Colon (tissue), 2 donors: ENCODE data around the gene INSL4.
A peak's percentile ranks its signal among the peaks of the same experiment; 100 is the strongest.

ENCODE experiments used
- FAIRE-seq: peaks from 2 replicates; lab custom pipeline; 2012; peaks lifted over from hg19 to GRCh38; lab: Jason Lieb, UNC
- donor health status: control.
- donor health status: control.

The INSL4 gene

GRCh38 chr9:5231212-5231611, at the start of gene INSL4:
Gene INSL4, plus strand, starts transcription at chr9:5231419. Its CDS starts 105 bp downstream, at chr9:5231524.
- no peak for FAIRE-seq

DNA sequence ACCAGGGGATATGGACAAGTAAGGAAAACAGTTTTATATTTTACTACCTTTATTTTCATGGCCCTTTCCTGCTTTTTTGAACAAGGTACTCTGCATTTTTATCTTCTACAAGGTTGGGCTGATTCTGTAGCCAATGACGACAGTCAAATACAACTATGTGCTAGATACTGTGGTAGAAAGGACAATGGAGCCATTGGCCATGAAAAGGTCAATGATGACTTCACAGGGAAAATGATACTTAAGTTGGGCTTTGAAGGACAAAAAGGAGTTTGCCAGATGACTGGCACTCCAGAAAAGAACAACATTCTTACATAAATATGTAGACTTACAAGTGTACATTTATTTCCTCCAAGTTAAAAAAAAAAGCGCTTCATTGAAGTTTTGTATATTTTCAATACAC, 46.4 kb upstream of the INSL4 start:
- FAIRE-seq: no peak

- FAIRE-seq: no peak
These were observed 45.9 kb upstream of the INSL4 start, which contains the start of gene INSL6 for GRCh38 chr9:5185220-5185840. Gene INSL6, minus strand, starts transcription at chr9:5185639. Its CDS starts 37 bp downstream, at chr9:5185602.

- peak; percentile 31 for FAIRE-seq
These were observed 44.6 kb upstream of the INSL4 start for GRCh38 chr9:5186416-5187169.

GRCh38 chr9:5188060-5188984, 42.9 kb upstream of the INSL4 start:
- no peak for FAIRE-seq

- no peak for FAIRE-seq
These were observed 39.2 kb upstream of the INSL4 start for GRCh38 chr9:5191985-5192384.

DNA sequence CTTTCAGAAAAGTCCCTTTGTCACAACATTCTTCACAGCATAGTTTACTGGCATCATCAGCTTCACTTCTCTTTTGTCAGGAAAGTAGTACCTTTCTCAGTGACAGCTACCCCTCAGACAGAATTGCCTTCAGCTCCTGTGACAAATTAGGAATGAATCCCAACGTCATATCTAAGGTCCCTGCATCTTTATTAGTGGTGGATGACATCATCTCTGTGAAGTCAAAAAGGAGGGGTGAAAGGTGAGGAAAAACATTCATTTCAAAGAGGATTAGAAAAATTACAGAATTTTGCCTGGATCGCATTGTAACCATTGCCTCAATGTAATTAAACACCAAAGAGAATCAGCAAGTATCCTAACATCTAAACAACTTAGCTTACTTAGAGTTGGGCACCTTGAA, 37.9 kb upstream of the INSL4 start:
- no peak for FAIRE-seq

- FAIRE-seq: no peak
These were observed 35.8 kb upstream of the INSL4 start for GRCh38 chr9:5195463-5195862.

GRCh38 chr9:5205071-5205470, 26.1 kb upstream of the INSL4 start:
- FAIRE-seq: no peak

GRCh38 chr9:5230554-5230953, 665 bp upstream of the INSL4 start:
- no peak for FAIRE-seq

GRCh38 chr9:5263351-5264218, 32.4 kb downstream of the INSL4 start:
- no peak for FAIRE-seq

- peak; percentile 55 for FAIRE-seq
These were observed 33.0 kb downstream of the INSL4 start for GRCh38 chr9:5264219-5264595.

DNA sequence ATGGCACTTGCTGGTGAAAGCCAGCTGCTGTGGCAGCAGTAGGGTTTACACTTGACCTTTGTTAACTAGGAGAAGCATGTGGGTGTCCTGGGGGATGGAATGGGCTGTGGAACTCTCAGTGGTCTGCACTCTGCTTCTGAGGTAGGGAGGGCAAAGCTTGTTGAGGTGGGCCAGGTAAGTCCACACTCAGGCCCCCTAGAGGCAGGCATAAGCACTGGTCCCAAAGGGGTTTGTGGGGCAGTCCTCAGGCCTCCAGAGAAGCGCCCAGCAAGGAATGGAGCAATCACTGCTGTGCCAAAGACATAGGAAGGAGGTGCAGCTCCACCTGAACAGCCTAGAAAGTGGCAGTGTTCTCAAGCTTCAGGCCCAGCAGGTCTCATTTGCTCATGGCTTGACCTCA, 34.7 kb downstream of the INSL4 start:
- no peak for FAIRE-seq

GRCh38 chr9:5269249-5269715, 38.1 kb downstream of the INSL4 start:
- FAIRE-seq: no peak

DNA sequence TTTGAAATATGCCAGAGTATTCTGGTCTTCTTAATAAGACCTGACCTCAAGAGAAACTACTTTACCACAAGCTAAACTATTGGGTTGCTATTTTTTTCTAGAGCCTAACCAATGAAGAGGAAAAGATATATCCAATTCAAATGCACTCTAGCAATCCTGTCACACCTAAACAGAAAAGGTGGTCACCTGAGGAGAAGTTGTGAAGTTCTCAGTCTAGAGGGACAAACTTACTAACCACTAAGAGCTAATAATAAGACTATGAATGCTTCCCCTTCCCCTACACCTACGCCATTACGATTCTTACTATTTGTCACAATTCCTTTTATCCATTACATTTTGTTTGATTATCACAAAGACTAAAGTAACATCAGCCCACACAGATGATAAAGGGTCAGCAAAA, 43.6 kb downstream of the INSL4 start:
- no peak for FAIRE-seq

DNA sequence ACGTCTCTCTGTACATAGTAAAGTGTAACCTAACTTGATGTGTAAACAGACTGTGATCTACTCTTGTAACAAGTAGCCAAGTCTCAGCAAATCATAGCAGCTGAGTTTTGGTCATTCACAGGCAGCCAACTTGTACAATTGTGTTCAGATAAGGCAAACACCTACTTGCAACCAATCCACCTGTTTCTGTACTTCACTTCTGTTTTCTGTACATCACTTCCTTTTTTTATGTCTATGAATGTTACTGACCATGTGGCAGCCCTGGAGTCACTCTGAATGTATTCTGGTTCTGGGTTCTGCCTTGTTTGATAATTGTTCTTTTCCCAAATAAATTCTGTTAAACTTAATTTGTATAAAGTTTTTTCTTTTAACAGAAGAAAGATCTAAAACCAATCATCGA, 47.3 kb downstream of the INSL4 start:
- FAIRE-seq: no peak
